ENCODE results near the gene SEZ6.

SEZ6 gene

DNA sequence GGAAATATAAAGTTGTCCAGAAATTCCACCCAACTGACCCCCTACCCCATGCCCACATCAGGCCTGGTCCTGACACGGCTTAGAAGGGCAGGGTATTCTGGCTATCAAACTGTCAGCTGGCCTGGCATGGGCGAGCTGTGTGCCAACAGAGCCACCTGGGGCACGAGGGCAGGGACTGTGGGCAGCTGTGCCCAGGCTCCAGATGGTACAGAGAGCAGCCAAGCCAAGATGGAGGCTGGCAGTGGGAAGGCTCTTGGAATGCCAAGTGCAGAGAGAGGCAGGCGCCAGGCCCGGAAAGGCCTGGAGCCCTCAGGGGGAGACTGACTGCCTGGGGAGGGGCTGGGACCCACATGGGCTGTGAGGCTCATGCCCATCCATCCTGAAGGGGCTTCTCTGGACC is 30.2 kb downstream of the SEZ6 start:
- no peak for DNase-seq (ENCODE audit: low read depth)

DNA sequence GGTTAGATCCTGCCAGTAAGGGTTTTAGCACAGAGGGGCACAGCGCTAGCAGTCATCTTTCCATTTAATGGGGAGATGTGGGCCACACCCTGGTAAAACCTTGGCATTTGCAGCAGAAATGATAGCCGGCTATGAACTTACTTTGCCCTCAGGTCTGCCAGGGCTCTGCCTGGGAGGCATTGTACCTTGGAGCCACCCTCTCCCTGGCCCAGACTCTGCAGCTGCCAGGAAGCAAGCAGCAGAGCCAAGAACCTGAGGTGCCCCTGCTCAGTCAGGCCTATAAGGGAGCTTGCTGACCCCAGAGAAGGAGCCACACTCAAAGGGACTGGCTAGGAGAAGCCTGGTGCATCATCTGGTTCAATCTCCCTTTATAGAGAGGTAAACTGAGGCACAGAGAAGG is 30.8 kb downstream of the SEZ6 start:
- DNase-seq (ENCODE audit: low read depth), result no peak

DNA sequence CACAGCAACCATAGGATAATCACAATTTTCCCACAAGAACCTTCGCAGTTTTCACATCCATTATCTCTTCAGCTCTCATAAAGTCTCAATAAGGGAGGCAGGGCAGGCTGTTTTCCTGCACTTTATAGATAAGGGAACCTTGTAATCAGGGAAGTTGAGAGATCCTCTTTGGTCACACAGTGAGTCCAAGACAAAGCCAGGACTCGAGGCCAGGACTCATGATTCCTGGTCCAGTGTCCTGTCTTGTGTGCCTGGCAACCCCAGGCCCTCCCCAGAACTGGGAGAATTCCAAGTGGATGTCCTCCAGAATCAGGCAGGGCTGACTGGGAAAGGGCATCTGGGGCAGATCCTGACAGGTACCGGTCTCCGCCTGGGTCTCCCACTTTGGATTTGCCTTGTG is 31.4 kb downstream of the SEZ6 start:
- no peak for DNase-seq (ENCODE audit: low read depth)

DNA sequence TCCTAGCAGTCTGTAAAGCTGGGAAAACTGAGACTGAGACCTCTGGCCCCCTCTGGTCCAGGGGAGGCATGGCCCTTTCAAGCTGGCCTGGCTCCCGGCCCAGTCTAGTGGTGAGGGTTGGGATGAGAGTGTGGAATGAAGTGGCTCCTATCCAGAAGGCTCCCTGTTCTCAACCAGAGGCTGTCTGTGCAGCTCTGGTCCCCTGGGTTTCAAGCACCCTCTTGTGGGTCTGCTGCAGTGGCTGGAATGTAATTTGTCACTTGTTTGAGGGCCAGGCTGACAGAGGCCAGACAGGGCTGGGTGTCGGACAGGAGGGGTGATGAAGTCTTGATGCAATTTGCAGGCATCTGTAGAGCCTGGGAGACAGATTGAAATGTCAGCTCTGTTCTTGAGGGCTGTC is 32.4 kb downstream of the SEZ6 start:
- DNase-seq (ENCODE audit: low read depth), result no peak

DNA sequence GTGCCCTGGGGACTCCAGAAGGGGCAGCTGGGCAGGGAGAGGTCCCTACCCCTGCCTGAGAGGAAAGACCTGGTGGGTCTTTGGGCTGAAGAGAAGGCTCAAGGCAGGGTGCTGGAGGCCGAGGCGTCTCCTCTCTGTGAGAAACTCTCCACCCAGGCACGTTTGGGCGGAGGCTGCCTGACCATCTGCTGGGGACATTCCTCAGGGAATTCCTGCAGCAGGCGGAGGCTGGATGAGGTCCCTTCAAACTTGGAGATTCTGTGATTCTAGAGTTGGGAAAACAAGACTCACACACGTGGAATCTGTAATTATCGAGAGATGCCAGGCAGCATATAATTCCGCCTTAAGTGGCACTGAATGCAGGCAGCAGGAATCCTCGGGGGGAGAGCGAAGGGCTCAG is 33.4 kb downstream of the SEZ6 start:
- DNase-seq (ENCODE audit: low read depth), result no peak

DNA sequence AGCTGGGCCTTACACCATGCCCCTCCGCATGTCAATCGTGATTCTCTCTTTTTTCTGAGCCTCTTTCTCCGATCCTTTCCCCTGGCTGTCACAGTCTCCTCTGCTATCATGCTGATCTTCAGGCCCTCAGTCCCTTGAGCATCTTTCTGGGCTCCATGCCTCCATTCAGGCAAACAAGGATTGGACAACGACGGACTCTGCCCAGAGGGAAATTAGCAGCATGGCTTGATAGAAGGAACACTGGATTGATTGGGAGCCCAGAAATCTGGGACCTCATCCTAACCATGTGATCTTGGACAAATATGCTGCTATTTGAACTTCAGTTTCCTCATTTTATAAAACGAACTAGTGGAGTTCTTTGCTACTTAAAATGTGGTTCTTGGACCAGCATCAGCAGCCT is 35.0 kb downstream of the SEZ6 start:
- no peak for DNase-seq (ENCODE audit: low read depth)

DNA sequence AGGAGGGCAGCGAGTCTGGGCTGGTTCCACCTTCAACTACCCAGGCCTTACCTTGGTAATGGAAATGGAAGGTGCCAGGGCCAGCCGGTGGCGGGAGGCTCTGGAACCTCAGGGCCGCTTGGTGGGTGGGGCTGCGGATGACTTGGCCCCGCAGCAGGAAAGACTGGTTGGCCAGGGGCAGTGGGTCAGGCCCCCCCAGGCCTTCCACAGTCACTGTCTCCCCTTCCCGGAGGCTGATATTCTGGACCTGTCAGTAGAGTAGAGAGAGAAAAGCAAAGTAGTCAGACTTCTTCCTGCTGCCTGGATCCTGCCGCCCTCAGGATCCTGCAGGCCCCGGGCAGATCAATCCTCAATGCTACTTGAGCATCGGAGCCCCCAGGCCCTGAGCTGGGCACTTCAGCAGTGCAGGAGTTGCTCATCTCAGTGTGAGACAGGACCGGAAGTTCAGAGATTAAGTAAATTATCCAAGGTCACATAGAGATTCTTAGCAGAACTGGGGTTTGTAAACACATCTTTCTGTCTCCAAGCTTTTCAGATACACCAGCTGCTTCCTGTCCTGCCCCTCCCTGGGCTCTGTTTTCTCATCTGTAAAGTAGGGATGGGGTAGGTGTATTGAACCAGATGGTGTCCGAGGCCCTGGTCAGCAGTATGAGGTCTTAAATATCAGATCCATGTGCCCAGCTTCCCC is 36.0 kb downstream of the SEZ6 start:
- DNase-seq (ENCODE audit: low read depth), result no peak

DNA sequence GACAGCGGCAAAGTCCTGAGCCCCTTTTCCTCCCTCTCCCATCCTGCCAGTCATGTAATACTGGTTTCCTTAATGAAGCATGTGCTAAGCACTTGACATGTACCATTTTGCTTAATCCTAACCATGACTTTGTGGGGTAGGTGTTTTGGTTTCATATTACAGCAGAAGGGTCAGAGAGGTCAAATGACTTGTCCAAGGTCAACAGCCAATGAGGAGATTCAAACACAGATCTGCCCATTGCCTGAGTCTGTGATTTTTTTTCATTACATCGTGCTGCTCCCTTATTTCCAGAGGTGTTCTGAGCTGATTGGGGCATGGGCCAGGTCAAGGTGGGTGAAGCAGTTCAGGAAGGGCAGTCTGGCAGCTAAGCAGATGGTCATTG is 36.9 kb downstream of the SEZ6 start:
- DNase-seq (ENCODE audit: low read depth), result no peak

DNA sequence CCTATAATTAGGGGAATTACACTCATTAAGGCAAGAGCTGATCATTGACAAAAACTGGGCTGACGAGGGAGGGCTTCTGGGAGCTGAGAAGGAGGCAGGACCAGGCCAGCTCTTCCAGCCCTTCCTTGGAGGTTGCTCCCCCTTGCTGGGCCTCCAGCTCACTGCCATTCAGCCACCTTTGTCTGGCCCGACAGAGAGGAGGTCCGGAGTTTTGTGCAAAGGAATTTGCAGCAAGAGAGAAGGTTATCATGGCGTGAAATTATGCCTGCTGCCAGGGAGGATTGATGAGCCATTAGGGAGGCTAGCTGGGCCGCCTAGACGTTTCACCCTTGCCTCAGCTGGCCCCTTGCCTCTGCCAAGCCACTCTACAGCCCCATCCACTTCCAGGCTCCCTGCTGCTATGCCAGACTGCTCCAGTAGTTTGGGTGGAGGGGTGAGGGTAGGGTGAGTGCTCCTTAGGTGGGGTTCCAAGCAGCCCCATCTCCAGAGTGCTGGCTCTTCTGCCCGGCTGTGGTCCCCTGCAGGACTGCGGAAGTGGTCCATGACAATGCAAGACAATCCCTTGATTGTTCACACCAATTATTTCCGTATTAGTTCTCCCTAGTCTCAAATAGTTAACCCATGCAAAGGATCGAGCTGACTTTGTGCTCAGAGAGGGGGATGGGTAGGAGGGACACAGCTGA is 37.5 kb downstream of the SEZ6 start:
- no peak for DNase-seq (ENCODE audit: low read depth)

DNA sequence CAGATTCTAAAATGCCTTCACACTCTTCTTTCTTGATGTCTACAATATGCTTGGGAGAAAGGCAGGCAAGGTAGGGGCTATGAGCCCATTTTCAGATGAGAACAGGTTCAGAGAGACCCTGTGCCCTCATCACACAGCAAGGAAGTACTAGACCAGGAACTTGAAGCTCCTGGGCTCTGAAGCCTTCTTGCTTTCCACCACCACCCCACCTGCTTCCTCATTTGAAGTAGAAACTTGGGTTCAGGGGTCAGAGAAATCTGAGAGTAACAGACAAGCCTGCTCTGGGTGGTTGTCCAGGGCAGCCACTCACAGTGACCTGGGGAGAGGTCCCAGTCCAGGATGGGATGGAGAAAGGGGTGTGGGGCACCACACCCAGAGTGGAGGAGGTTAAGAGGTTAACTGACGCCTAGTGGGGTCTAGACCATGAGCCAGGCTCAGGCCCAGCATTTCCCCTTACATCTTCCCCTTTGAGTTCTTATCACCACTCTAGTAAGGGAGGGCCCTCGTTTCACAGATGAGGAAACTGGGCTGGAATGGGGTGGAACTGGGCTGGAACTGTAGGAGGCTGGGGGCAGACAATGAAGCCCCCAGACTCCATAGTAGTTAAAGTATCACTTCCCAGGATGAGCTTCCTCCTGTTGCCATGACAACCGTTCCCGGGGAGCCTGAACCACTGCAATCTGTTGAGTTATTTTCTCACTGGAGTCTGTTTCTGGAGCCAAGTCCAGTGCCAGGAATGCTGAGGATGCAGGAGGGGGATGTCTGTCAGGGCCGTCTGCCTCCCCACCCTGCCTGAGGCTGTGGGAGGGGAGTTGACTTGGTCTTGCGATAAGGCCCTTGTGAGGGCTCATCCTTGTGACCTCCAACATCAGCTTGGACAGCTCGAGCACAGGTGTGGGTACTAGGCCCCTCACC is 38.4 kb downstream of the SEZ6 start:
- DNase-seq (ENCODE audit: low read depth), result no peak

DNA sequence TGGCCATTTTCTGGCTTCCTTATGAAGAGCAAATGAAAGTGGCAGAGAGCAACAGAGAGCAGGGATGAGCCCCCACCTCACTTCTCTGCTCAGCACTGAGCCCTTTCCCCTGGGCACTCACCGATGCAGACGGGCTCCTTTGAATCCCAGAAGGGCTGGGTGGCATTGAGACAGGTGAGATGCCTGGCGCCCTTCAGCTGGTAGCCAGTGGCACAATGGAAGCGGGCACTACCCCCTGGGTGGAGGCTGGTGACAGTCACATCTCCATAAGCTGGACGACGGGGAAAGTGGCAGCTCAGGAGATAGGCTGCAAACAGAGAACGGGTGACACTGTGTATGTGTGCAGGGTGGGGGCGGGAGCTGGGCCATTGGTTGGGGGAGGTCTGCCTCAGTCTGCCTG is 42.0 kb downstream of the SEZ6 start:
- DNase-seq (ENCODE audit: low read depth), result no peak

DNA sequence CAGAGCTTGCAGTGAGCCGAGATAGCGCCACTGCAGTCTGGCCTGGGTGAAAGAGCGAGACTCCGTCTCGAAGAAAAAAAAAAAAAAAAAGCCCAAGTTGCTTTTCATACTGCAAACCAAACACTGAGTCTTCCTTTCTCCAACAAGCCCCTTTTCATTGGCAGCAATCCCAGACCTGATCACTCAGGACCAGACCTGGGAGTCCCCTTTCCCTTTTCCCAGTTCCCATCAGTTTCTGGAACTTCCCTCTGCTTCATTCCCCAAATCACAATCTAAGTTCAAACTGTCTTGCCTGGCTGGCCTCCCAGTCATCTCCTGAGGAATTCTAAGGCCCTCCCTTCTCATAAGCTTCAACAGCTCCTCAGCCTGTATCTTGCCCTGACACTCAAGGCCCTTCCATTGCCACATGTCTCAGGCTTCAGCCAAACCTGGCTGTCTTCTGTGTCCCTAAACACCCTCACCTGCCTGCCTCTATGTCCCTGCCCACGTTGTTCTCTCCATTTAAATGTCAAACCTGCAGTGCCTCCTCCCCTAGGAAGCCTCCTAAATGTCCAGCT is 42.7 kb downstream of the SEZ6 start:
- no peak for DNase-seq (ENCODE audit: low read depth)

DNA sequence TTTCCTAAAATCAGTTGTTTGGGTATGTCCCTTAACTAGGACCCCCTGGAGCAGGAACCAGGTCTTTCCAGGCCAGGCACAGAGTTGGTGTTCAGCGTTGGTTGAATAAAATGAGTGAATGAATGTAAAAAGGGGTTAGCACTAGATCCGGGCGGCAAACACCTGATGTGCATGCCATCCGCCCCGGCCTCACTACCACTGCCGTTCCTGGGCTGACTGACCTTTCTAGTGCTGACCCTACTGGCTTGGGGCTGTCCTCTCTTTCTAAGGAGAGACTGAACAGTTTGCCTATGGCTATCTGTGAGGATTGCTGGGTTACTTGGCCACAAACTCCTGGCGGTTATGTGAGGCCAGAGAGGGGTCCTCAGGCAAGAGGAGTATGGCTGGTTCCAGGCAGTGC is 44.4 kb downstream of the SEZ6 start:
- DNase-seq (ENCODE audit: low read depth), result no peak

DNA sequence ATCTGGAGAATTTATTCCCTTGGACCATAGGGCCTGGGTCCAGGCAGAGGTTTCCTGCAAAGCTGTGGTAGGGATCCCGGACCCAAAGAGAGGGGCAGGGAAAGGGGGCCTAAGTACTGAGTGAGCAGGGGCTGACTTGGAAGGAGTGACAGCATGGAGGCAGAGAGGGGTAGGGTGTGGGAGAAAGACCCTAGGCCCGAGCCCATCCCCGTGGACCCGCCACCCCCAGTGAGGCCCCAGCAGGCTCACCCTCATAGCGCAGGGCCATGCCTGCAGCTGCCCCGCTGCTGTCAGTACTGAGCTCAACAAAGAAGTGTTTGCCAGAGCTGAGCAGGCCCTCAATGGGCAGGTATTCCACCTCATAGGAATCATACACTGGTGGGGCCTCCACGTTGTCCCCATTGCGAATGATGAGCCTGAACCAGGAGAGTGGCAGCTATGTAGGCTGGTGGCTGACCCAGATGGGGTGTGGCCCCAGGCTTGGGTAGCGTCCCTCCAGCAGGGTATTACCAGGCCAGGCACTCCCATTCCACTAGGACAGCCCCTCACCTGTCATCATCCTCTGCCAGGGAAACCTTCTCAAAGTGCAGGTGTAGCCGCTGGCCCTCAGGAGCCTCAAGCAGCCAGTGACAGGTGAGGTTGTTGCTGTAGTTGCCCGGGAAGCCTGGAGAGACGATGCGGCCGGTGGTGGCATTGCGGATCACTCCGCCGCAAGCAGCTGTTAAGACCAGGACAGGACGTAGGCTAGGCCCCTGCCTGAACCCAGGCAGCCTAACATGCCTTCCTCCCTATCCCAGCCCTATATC is 45.4 kb downstream of the SEZ6 start:
- no peak for DNase-seq (ENCODE audit: low read depth)

DNA sequence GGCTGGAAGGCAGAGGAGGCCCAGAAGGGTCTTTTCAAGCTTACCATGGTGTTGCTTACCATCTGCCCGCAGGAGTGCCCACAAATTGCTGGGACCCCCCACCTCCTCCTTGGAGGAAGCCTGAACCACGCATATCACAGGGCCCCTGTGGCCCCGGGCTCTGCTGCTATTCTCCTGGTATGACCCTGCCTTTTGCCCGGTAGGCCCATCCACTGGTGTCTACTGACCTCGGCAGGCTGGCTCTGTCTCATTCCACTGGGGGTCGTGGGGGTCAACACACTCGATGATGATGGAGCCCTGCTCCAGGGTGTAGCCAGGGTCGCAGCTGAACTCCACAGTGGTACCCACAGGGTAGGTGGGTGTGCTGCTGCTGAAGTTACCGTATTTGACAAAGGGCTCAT is 46.4 kb downstream of the SEZ6 start:
- no peak for DNase-seq (ENCODE audit: low read depth)

DNA sequence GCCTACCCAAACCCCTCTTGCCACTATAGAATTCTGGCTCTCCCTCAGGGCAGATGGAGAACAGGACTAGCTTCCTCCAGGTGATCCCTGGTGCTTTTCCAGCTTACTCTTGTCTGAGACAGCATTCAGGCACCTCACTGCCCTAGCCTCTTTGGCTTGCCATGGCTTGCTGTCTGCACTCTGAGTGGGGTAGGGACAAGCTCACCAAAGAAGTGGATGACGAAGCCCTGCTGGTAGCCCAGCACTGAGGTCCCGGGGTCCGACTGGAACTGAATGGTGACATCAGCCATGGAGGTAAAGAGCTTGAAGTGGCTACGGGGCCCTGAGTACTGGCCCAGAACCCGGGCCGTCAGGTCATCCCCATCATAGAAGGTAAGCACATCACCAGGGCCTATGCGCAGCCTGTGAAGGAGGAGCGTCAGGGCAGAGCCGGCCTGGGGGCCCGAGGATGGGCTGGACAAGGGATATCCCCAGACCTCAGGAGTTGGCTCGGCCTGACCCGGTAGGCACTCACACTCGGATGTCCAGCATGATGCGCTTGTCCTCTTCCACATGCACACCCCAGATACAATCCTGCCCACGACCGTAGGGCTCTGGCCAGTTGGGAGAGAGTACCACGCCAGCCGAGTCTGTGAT is 46.9 kb downstream of the SEZ6 start:
- DNase-seq (ENCODE audit: low read depth), result no peak

DNA sequence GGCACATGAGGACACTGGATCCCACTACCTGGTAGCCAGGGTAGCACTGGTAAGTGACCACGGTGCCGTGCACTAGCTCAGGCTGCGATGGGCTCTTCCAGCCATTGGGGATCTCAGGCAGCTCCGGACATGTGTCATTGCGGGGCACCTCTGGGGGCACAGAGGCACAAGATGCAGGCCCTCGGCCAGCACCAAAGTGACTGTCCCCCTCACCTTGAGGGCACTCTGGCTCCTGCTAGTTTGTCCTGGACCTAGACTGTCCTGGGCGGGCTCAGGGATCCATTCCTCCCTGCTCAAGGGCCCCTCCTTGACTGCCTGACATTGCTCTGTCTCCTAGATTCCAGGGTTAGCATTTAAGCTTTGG is 47.9 kb downstream of the SEZ6 start:
- DNase-seq (ENCODE audit: low read depth), result no peak

DNA sequence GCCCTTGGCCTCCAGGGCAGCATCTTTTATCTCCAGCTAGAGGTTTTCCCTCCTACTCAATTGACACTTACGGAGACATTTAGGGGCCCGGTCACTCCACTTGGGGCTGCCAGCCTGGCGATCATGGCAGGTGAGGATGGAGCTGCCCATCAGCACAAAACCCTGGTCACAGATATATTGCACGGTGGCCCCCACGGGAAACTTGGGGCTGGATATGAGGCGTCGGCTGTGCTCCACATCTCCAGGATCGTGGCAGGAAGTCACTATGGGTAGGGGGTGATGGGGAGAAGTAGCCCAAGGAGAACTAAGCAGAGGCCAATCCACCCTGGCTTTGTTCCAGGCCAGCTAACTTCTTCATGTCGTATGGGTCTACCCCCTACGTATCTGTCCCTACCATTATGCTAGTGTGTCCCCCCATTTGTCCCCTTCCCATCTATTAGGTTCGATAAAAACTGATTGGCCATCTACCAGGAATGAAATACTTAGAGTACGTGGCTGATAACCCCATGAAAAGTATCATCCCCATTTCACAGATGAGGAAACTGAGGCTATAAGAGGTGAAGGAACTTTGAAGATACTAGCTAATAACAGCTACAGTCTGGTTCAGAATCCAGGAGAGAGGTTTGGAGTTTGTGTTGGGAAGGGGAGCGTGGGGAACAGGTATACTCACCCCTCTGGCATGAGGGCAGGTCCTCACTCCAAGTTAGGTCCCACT is 48.4 kb downstream of the SEZ6 start:
- no peak for DNase-seq (ENCODE audit: low read depth)

DNA sequence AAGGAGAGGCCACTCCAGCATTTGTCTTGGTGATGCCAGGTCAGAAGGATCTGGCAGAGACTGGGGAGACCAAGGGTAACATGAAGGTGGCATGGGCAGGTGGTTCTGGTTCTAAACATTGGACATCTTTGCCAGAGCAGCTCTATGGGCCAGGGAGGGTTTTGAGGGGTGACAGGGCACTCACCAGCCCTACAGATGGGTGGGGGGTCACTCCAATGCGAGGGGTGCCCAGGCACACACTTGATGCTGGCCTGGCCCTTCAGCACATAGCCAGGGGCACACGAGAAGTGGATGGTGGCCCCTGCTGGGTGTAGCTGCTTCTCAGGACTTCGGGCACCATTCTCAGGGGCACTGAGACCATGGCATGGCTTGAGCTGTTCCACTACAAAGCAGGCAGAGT is 49.0 kb downstream of the SEZ6 start:
- no peak for DNase-seq (ENCODE audit: low read depth)

DNA sequence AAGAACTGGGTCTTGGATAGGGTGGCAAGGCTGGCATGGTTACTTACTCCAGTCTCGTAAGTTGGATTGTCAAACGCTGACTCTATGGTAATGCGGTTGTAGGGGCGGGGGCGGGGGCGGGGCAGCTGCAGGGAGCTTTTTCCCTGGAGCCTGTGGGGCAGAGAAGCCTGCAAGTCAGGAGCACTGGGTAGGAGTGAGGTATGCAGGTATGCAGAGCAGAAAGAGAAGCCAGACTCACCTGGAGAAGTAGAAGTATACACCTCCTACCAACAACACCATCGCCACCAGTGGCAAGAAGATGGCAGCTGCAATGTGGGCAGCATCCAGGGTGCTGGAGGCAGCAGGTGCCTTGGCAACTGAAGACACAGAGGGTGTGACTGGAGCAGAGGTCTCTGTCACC is 49.7 kb downstream of the SEZ6 start:
- DNase-seq (ENCODE audit: low read depth), result no peak

DNA sequence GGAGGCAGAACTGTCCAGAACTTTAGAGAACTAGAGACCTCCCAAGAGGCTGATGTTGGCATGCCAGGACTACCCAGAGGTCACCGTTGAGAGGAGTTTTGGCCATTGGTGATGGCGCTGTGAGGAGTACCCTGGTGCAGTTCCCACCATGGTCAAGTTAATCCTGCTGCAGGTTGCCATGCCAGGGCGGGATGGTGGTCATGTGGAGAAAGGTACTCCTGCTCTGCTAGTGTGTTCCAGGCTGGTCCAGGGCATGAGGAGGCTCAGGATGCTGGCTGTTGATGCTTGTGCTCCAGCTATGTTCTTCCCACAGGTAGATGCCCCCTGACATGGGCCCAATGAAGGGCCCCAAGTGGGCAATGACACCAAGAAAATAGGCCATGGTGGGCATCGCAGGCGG is 50.4 kb downstream of the SEZ6 start:
- no peak for DNase-seq (ENCODE audit: low read depth)
